IMR-90 (cell line): ENCODE data around the gene SPATA2L. TPM values are rescaled to one million over a fixed set of nuclear protein-coding genes. Genes with fewer than 3 reads are reported as not detected.

ENCODE experiments used
- ATAC-seq: fragments of 200-7000 bp; cut with Tn5 transposase; 2 replicates; pipeline ENCODE4 v1.9.1; 2020; ENCODE audit warnings: low read depth, mild to moderate bottlenecking, moderate library complexity
- BruUV-seq: library from RNA; stranded (reverse); fragments of 400-500 nt; replicated peaks from 2 replicates; lab custom pipeline; 2021; lab: Mats Ljungman, UMichigan
- CTCF ChIA-PET: fragments of 300-600 bp; formaldehyde crosslinking; extraction: SDS; loops from one replicate; lab custom pipeline; 2021; ENCODE audit warnings: antibody characterized with exemption; lab: Yijun Ruan, JAX
- POLR2A ChIA-PET: fragments of 300-600 bp; sonication (Branson Sonifier 250); formaldehyde crosslinking; loops from one replicate; lab custom pipeline; 2022; ENCODE audit warnings: antibody characterized with exemption; ENCODE audit not compliant: unreplicated experiment; lab: Charles Lee
- DNase-seq: peaks from one replicate; pipeline ENCODE4 v3.0.0; 2013
- H2AFZ ChIP-seq: replicated peaks from 2 replicates; pipeline ENCODE3; 2013; ENCODE audit warnings: low read length, mild to moderate bottlenecking; ENCODE audit not compliant: poor library complexity
- H2AK5ac ChIP-seq: 2 replicates; pipeline ENCODE4 v1.6.1; 2013; ENCODE audit warnings: low read depth, low read length, inconsistent platforms
- H2AK9ac ChIP-seq: replicated peaks from 2 replicates; pipeline ENCODE3; 2013; ENCODE audit warnings: mild to moderate bottlenecking, low read depth, low read length, moderate library complexity; ENCODE audit not compliant: poor library complexity
- H2BK120ac ChIP-seq: 2 replicates; pipeline ENCODE4 v1.6.1; 2013; ENCODE audit warnings: low read depth, low read length, inconsistent platforms
- H2BK15ac ChIP-seq: 3 replicates; pipeline ENCODE4 v1.6.1; 2013; ENCODE audit warnings: low read depth, low read length, inconsistent platforms
- H2BK20ac ChIP-seq: 2 replicates; pipeline ENCODE4 v1.6.1; 2013; ENCODE audit warnings: low read depth, mild to moderate bottlenecking, inconsistent platforms, low read length, moderate library complexity
- H2BK5ac ChIP-seq: 2 replicates; pipeline ENCODE4 v1.6.1; 2013; ENCODE audit warnings: mild to moderate bottlenecking, low read depth, low read length, inconsistent platforms; ENCODE audit not compliant: poor library complexity, severe bottlenecking
- H3K14ac ChIP-seq: replicated peaks from 2 replicates; pipeline ENCODE4 v1.6.1; 2013; ENCODE audit warnings: low read depth, low read length, inconsistent platforms
- H3K18ac ChIP-seq: 2 replicates; pipeline ENCODE4 v1.6.1; 2013; ENCODE audit warnings: low read depth, low read length, control low read depth
- H3K23ac ChIP-seq: 2 replicates; pipeline ENCODE4 v1.6.1; 2013; ENCODE audit warnings: low read depth, low read length, inconsistent platforms
- H3K27ac ChIP-seq: 2 replicates; pipeline ENCODE4 v1.5.1; 2013; ENCODE audit warnings: mild to moderate bottlenecking, control low read depth, low read length; ENCODE audit not compliant: insufficient read depth
- H3K27me3 ChIP-seq: 2 replicates; pipeline ENCODE4 v1.6.1; 2013; ENCODE audit warnings: low read length; ENCODE audit not compliant: control insufficient read depth, insufficient read depth
- H3K36me3 ChIP-seq: 2 replicates; pipeline ENCODE4 v1.6.1; 2013; ENCODE audit warnings: low read length, mixed read lengths; ENCODE audit not compliant: control insufficient read depth, insufficient read depth
- H3K4ac ChIP-seq: 2 replicates; pipeline ENCODE4 v1.6.1; 2013; ENCODE audit warnings: low read depth, low read length, inconsistent platforms
- H3K4me1 ChIP-seq: 2 replicates; pipeline ENCODE4 v1.6.1; 2013; ENCODE audit warnings: low read length, mixed read lengths; ENCODE audit not compliant: control insufficient read depth, insufficient read depth
- H3K4me2 ChIP-seq: 2 replicates; pipeline ENCODE4 v1.6.1; 2013; ENCODE audit warnings: low read depth, mild to moderate bottlenecking, control low read depth, low read length, moderate library complexity
- H3K4me3 ChIP-seq: 2 replicates; pipeline ENCODE4 v1.5.1; 2013; ENCODE audit warnings: low read depth, mild to moderate bottlenecking, control low read depth, low read length, moderate library complexity; ENCODE audit not compliant: insufficient read depth
- H3K56ac ChIP-seq: 2 replicates; pipeline ENCODE4 v1.6.1; 2013; ENCODE audit warnings: low read length, inconsistent platforms; ENCODE audit not compliant: insufficient read depth; ENCODE audit errors: extremely low read depth
- H3K79me1 ChIP-seq, 2 experiments: 2 replicates each; pipeline ENCODE4 v1.6.1; 2013; ENCODE audit warnings: low read length in 2 of 2, inconsistent platforms in 1 of 2, low read depth in 1 of 2
- H3K9ac ChIP-seq: 2 replicates; pipeline ENCODE4 v1.6.1; 2013; ENCODE audit warnings: low read depth, low read length, control low read depth
- H3K9me1 ChIP-seq: 2 replicates; pipeline ENCODE4 v1.6.1; 2013; ENCODE audit warnings: low read length, inconsistent platforms; ENCODE audit not compliant: insufficient read depth
- H3K9me3 ChIP-seq: 2 replicates; pipeline ENCODE4 v1.6.1; 2013; ENCODE audit warnings: low read length; ENCODE audit not compliant: control insufficient read depth, insufficient read depth
- H4K20me1 ChIP-seq: 2 replicates; pipeline ENCODE4 v1.6.1; 2013; ENCODE audit warnings: low read length, inconsistent platforms; ENCODE audit not compliant: insufficient read depth
- H4K5ac ChIP-seq: 2 replicates; pipeline ENCODE4 v1.6.1; 2013; ENCODE audit warnings: mild to moderate bottlenecking, low read depth, low read length, control low read depth
- H4K8ac ChIP-seq, 2 experiments: 2 replicates each; pipeline ENCODE4 v1.6.1; 2013; ENCODE audit warnings: low read depth in 2 of 2, low read length in 2 of 2, control low read depth in 1 of 2, inconsistent platforms in 1 of 2
- H4K91ac ChIP-seq: 2 replicates; pipeline ENCODE4 v1.6.1; 2013; ENCODE audit warnings: low read depth, low read length, inconsistent platforms; ENCODE audit not compliant: insufficient read depth
- BHLHE40 ChIP-seq: fragments of 150-350 bp; IDR thresholded peaks from 2 replicates; pipeline ENCODE4 v1.6.1; 2016; ENCODE audit warnings: mild to moderate bottlenecking, low read depth, low read length
- CEBPB ChIP-seq: IDR thresholded peaks from 2 replicates; pipeline ENCODE4 v1.6.1; 2012; ENCODE audit warnings: low read depth, low read length, improper control_type of control experiment
- CHD1 ChIP-seq: IDR thresholded peaks from 2 replicates; pipeline ENCODE4 v1.6.1; 2012; ENCODE audit warnings: low read depth, low read length, improper control_type of control experiment
- CTCF ChIP-seq: conservative IDR thresholded peaks from 2 replicates; pipeline ENCODE4 v1.5.1; 2012; ENCODE audit warnings: mild to moderate bottlenecking, low read depth, low read length, improper control_type of control experiment
- FOS ChIP-seq: fragments of 150-350 bp; IDR thresholded peaks from 2 replicates; pipeline ENCODE4 v1.6.1; 2016; ENCODE audit warnings: low read depth, low read length
- MAFK ChIP-seq: IDR thresholded peaks from 2 replicates; pipeline ENCODE4 v1.6.1; 2012; ENCODE audit warnings: low read depth, low read length, improper control_type of control experiment
- MAZ ChIP-seq: IDR thresholded peaks from 2 replicates; pipeline ENCODE4 v1.6.1; 2012; ENCODE audit warnings: low read depth, mild to moderate bottlenecking, low read length, improper control_type of control experiment, moderate library complexity, borderline replicate concordance
- NFE2L2 ChIP-seq: fragments of 150-350 bp; IDR thresholded peaks from 2 replicates; pipeline ENCODE4 v1.6.1; 2016; ENCODE audit warnings: low read depth, mild to moderate bottlenecking, low read length
- POLR2A ChIP-seq: IDR thresholded peaks from 2 replicates; pipeline ENCODE4 v1.6.1; 2012; ENCODE audit warnings: mild to moderate bottlenecking, low read depth, low read length
- RAD21 ChIP-seq: IDR thresholded peaks from 2 replicates; pipeline ENCODE4 v1.6.1; 2012; ENCODE audit warnings: low read length, improper control_type of control experiment
- RCOR1 ChIP-seq: IDR thresholded peaks from 2 replicates; pipeline ENCODE4 v1.6.1; 2012; ENCODE audit warnings: mild to moderate bottlenecking, low read length, improper control_type of control experiment; ENCODE audit not compliant: insufficient replicate concordance
- RFX5 ChIP-seq: IDR thresholded peaks from 2 replicates; pipeline ENCODE4 v1.8.0; 2012; ENCODE audit warnings: low read depth, mild to moderate bottlenecking, low read length, moderate library complexity
- SMC3 ChIP-seq: fragments of 150-350 bp; IDR thresholded peaks from 2 replicates; pipeline ENCODE4 v1.6.1; 2016; ENCODE audit warnings: low read depth, mild to moderate bottlenecking, antibody characterized with exemption, low read length, moderate library complexity
- WGBS, 2 experiments: methylation state at CpG; one replicate each; pipeline versions ENCODE4 v1.1.5 to v1.1.7; 2013; ENCODE audit warnings: missing lambda C conversion rate in 2 of 2; ENCODE audit not compliant: insufficient read length in 1 of 2; ENCODE audit errors: extremely low coverage in 2 of 2; 5-methylcytosine and 5-hydroxymethylcytosine counted together
- dilution Hi-C: fragments of 300-500 bp; cut with HindIII; formaldehyde crosslinking; loops from one replicate; pipeline ENCODE4 v1.14.3; 2018; ENCODE audit warnings: low sequenced_read_pairs; ENCODE audit not compliant: unreplicated experiment
- in situ Hi-C: fragments of 300-500 bp; cut with MboI; formaldehyde crosslinking; loops from 3 replicates; pipeline ENCODE4 v1.14.3; 2019; ENCODE audit warnings: low sequenced_read_pairs, inconsistent platforms, mixed read lengths
- intact Hi-C: fragments of 100-400 bp; cut with micrococcal nuclease; formaldehyde crosslinking; loops from 2 replicates; pipeline ENCODE4 v1.10.0; 2022
- polyA plus RNA-seq, 3 experiments: library from polyadenylated mRNA; depleted of rRNA; stranded (reverse); fragments of >200 nt; gene quantifications; 2 replicates each; pipeline ENCODE4 v1.2.3, GENCODE V29; 2012; ENCODE audit warnings: low replicate concordance in 1 of 3
- total RNA-seq: library from RNA; depleted of rRNA; stranded (reverse); fragments of >200 nt; gene quantifications from 2 replicates; pipeline ENCODE4 v1.2.3, GENCODE V29; 2012
- TF ChIP-seq, protein P1 (sequence below): fragments of 150-350 bp; IDR thresholded peaks from 2 replicates; pipeline ENCODE4 v1.6.1; 2016; ENCODE audit warnings: low read depth, mild to moderate bottlenecking, low read length, moderate library complexity, borderline replicate concordance

The SPATA2L gene
- total and polyA plus RNA-seq, 2 of the 4 experiments (the other 2 are of a cell fraction), result 4.8 to 6.9 TPM

- no peak for TF ChIP-seq MAFK
- TF ChIP-seq CTCF, result no peak
- TF ChIP-seq BHLHE40, result no peak
- TF ChIP-seq CEBPB, result no peak
- TF ChIP-seq POLR2A, result no peak
- no peak for TF ChIP-seq SMC3
- no peak for TF ChIP-seq RCOR1
- TF ChIP-seq, protein P1, sequence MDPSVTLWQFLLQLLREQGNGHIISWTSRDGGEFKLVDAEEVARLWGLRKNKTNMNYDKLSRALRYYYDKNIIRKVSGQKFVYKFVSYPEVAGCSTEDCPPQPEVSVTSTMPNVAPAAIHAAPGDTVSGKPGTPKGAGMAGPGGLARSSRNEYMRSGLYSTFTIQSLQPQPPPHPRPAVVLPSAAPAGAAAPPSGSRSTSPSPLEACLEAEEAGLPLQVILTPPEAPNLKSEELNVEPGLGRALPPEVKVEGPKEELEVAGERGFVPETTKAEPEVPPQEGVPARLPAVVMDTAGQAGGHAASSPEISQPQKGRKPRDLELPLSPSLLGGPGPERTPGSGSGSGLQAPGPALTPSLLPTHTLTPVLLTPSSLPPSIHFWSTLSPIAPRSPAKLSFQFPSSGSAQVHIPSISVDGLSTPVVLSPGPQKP, result no peak
- TF ChIP-seq FOS, result no peak
- no peak for TF ChIP-seq RAD21
- TF ChIP-seq NFE2L2, result no peak
- no peak for TF ChIP-seq RFX5
- TF ChIP-seq CHD1, result no peak
- TF ChIP-seq MAZ, result no peak
- ChIA-PET POLR2A (no interaction called here), CTCF (no interaction called here)
- ATAC-seq, result no peak
- H3K27ac ChIP-seq, result no peak overlapping the region
- no peak overlapping the region for H2BK20ac ChIP-seq
- intact Hi-C loops (no loop called here), dilution Hi-C loops (no loop called here), in situ Hi-C loops (no loop called here)
- peaks cover 7% of the 10 kb centered on the region for H3K4me1 ChIP-seq
- H3K4ac ChIP-seq, result no peak overlapping the region
- H2BK120ac ChIP-seq, result no peak overlapping the region
- no peak overlapping the region for H2BK5ac ChIP-seq
- no peak for DNase-seq
- H3K23ac ChIP-seq, result no peak overlapping the region
- H3K4me3 ChIP-seq, result no peak overlapping the region
- H2BK15ac ChIP-seq, result no peak overlapping the region
- no peak overlapping the region for H3K14ac ChIP-seq
- WGBS, 2 experiments, result 89% methylated on average over 5 of the region's 10 CpGs; no CpG with 5 or more reads in 1 of the 2 experiments
- no peak overlapping the region for H3K18ac ChIP-seq
- BruUV-seq, result no TSS peak
- H4K91ac ChIP-seq, result no peak overlapping the region
- H2AK5ac ChIP-seq, result no peak overlapping the region
- H3K9me1 ChIP-seq, result peaks cover 12% of the 10 kb centered on the region; the same call in 1 of the 2 replicates
- no peak overlapping the region for H3K9ac ChIP-seq
- H4K20me1 ChIP-seq, result peaks cover 42% of the 10 kb centered on the region
- H3K56ac ChIP-seq, result no peak overlapping the region
- H2AFZ ChIP-seq, result no peak overlapping the region
- H4K8ac ChIP-seq, result no peak overlapping the region
- H3K27me3 ChIP-seq, result no peaks in the 10 kb centered on the region
- H4K5ac ChIP-seq, result no peak overlapping the region
- H3K4me2 ChIP-seq, result no peak overlapping the region
- peaks cover 26 to 67% of the 10 kb centered on the region in 2 experiments for H3K79me1 ChIP-seq
- H3K36me3 ChIP-seq, result peaks cover 26% of the 10 kb centered on the region
- H2AK9ac ChIP-seq, result peak overlapping the region; percentile 28
- H3K9me3 ChIP-seq, result no peaks in the 10 kb centered on the region
These were observed 46.4 kb downstream of the SPATA2L start for GRCh38 chr16:89655062-89655643.
